Loucy (cell line): Measurements from ENCODE around the gene PLVAP.

Experiments
- CTCF ChIP-seq: fragments of 200-600 bp; sonication (generic); conservative IDR thresholded peaks from 2 replicates; pipeline ENCODE4 v1.5.1; 2014; ENCODE audit warnings: mild to moderate bottlenecking, antibody characterized with exemption, low read length
- EZH2phosphoT487 ChIP-seq: fragments of 200-600 bp; IDR thresholded peaks from 2 replicates; pipeline ENCODE4 v1.6.1; 2018; ENCODE audit warnings: antibody characterized with exemption, mild to moderate bottlenecking, moderate library complexity, borderline replicate concordance

GRCh38 chr19:17332360-17332676, 44.8 kb downstream of the PLVAP start:
- no peak for TF ChIP-seq CTCF
- no peak for TF ChIP-seq EZH2phosphoT487
